Measurements from ENCODE around the gene NUP85. TPM values are rescaled to one million over a fixed set of nuclear protein-coding genes. Genes with fewer than 3 reads are reported as not detected.

Gene NUP85
- total RNA-seq, 1 donor from 2014 or later, result 66.8 TPM

DNA sequence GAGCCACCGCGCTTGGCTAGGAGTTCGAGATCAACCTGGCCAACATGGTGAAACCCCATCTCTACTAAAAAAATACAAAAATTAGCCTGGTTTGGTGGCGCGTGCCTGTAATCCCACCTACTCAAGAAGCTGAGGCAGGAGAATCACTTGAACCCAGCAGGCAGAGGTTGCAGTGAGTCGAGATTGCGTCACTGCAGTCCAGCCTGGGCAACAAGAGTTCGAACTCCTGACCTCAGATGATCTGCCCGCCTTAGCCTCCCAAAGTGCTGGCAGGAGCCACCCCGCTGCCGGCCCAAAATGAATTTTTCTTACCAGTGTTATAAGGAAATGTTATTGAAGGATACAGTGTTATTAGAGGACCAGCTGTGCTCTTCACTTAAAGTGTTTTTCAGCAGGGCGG, 2.3 kb downstream of the NUP85 start:
- H3K36me3 ChIP-seq, result peaks cover 45% of the 10 kb centered on the region
- H3K27me3 ChIP-seq (ENCODE audit: low read depth), result no peaks in the 10 kb centered on the region
- TF ChIP-seq CTCF (IDR thresholded peaks at IDR 0.05), result no peak
- ATAC-seq, result no peak
- DNase-seq, result no peak
- H3K9me3 ChIP-seq, result no peaks in the 10 kb centered on the region
- H3K4me3 ChIP-seq, result no peak overlapping the region
- intact Hi-C loops (cut with DNase I), result no loop called here
- H3K27ac ChIP-seq, result no peak overlapping the region
- peaks cover 23% of the 10 kb centered on the region for H3K4me1 ChIP-seq

DNA sequence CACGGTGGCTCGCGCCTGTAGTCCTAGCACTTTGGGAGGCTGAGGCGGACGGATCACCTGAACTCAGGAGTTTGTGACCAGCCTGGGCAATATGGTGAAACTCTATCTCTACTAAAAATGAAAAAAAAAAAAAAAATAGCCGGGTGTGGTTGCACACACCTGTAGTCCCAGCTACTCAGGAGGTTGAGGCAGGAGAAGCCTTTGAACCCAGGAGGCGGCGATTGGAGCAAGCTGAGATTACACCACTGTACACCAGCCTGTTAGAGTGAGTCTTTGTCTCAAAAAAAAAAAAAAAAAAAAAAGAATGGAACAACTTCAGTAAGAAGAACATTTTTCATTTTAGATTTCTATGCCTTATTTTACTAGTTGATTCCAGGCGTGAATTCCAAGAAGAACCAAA, 2.7 kb downstream of the NUP85 start:
- Histone ChIP-seq H3K27me3 (ENCODE audit: low read depth) (no peaks in the 10 kb centered on the region), H3K27ac (no peak overlapping the region), H3K4me3 (no peak overlapping the region), H3K9me3 (no peaks in the 10 kb centered on the region), H3K36me3 (peaks cover 49% of the 10 kb centered on the region), H3K4me1 (peaks cover 23% of the 10 kb centered on the region)
- no peak for ATAC-seq
- no peak for TF ChIP-seq CTCF (IDR thresholded peaks at IDR 0.05)
- no peak for DNase-seq
- intact Hi-C loops (cut with DNase I), result no loop called here

DNA sequence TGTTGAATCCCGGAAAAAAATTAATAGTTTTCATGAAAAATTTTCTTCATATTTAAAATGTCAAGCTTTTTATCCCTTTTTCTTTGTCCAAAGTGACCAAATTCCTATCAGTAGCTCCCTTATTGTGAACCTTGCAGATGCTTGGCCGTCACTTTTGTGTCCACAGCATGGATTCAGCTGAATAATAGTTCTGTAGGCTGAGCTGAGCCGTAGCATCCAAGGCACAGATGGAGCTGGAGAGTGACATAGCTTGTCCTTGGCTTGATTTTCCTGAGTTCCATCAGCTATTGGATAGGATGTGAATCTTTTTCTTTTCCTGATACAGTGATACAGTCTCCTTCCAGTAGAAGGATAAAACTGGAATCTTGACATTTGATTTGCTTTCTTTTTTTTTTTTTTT, 3.6 kb downstream of the NUP85 start:
- H3K27me3 ChIP-seq (ENCODE audit: low read depth), result no peaks in the 10 kb centered on the region
- no peak overlapping the region for H3K4me3 ChIP-seq
- peaks cover 58% of the 10 kb centered on the region for H3K36me3 ChIP-seq
- ATAC-seq (no peak), DNase-seq (no peak)
- TF ChIP-seq CTCF (IDR thresholded peaks at IDR 0.05), result no peak
- no peaks in the 10 kb centered on the region for H3K9me3 ChIP-seq
- intact Hi-C loops (cut with DNase I), result no loop called here
- no peak overlapping the region for H3K27ac ChIP-seq
- peaks cover 23% of the 10 kb centered on the region for H3K4me1 ChIP-seq

GRCh38 chr17:75218131-75218530, 12.7 kb downstream of the NUP85 start:
- Histone ChIP-seq H3K27ac (no peak overlapping the region), H3K36me3 (peaks cover 95% of the 10 kb centered on the region), H3K4me1 (no peaks in the 10 kb centered on the region), H3K4me3 (no peak overlapping the region), H3K9me3 (no peaks in the 10 kb centered on the region), H3K27me3 (ENCODE audit: low read depth) (no peaks in the 10 kb centered on the region)
- DNase-seq, result no peak
- no peak for ATAC-seq
- intact Hi-C loops (cut with DNase I), result no loop called here
- TF ChIP-seq CTCF (IDR thresholded peaks at IDR 0.05), result no peak

DNA sequence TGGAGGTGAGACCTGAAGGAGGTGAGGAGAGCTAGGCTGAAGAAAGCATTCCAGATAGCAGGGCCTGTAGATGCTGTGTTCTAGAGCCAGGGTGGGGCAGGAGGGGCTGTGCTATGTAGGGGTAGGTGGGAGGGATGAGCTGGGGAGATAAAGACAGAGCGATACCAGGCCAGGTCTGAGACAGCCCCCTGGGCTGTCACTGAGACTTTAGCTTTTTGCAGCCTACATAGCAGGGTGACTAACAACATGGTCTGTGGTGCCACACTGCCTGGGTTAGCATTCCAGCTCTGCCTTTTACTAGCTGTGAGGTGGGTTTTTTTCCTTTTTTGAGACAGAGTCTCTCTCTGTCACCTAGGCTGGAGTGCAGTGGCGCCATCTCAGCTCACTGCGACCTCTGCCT, 14.3 kb downstream of the NUP85 start:
- Histone ChIP-seq H3K27ac (no peak overlapping the region), H3K9me3 (no peaks in the 10 kb centered on the region), H3K4me3 (no peak overlapping the region), H3K36me3 (peaks cover 95% of the 10 kb centered on the region), H3K4me1 (no peaks in the 10 kb centered on the region), H3K27me3 (ENCODE audit: low read depth) (no peaks in the 10 kb centered on the region)
- DNase-seq (no peak), ATAC-seq (peak in 1 of 2 donors; percentile 37)
- no peak for TF ChIP-seq CTCF (IDR thresholded peaks at IDR 0.05)
- intact Hi-C loops (cut with DNase I), result no loop called here

DNA sequence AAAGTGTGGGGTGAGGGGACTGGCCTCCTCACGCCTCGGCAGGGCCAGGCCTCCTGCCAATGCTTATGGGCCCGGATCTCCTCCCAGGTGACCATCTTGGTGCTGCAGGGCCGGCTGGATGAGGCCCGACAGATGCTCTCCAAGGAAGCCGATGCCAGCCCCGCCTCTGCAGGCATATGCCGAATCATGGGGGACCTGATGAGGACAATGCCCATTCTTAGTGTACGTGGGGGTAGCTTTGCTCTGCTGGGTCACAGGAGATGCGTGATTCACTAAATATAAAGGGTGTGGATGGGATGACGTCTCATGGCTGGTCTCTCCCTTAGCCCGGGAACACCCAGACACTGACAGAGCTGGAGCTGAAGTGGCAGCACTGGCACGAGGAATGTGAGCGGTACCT, 19.5 kb downstream of the NUP85 start:
- H3K36me3 ChIP-seq, result peaks cover 94% of the 10 kb centered on the region
- H3K9me3 ChIP-seq, result no peaks in the 10 kb centered on the region
- no peak overlapping the region for H3K27ac ChIP-seq
- no peak for TF ChIP-seq CTCF (IDR thresholded peaks at IDR 0.05)
- H3K4me3 ChIP-seq, result no peak overlapping the region
- intact Hi-C loops (cut with DNase I), result no loop called here
- H3K27me3 ChIP-seq (ENCODE audit: low read depth), result no peaks in the 10 kb centered on the region
- H3K4me1 ChIP-seq, result peaks cover 25% of the 10 kb centered on the region
- DNase-seq, result no peak
- ATAC-seq, result no peak

Measured in lower lobe of right lung (tissue), 2 donors.